GM21447 (cell line): ENCODE data around the gene CFHR4.
"Not testable (repeated sequence)": the region's sequence is repeated elsewhere in the genome, so short reads cannot be mapped to it uniquely, and the experiment has no call there.

Experiments
- ATAC-seq: cut with Tn5 transposase; IDR thresholded peaks from one replicate; pipeline ENCODE4 v1.9.1; 2021; ENCODE audit not compliant: unreplicated experiment

CFHR4 gene

DNA sequence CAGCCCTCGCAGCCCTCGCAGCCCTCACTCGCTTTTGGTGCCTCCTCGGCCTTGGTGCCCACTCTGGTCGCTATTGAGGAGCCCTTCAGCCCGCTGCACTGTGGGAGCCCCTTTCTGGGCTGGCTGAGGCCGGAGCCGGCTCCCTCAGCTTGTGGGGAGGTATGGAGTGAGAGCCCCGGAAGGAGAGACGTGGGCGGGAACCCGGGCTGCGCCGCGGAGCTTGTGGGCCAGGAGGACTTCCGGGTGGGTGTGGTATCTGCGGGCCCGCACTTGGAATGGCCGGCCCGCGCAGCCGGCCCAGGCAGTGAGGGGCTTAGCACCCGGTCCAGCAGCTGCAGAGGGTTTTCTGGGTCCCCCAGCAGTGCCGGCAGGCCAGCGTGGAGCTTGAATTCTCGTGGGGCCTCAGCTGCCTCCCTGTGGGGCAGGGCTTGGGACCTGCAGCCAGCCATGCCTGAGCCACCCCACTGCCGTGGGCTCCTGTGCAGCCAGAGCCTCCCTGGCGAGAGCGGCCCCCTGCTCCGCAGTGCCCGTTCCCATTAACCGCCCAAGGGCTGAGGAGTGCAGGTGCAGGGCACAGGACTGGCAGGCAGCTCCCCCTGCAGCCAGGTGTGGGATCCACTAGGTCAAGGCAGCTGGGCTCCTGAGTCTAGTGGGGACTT, 45.8 kb downstream of the CFHR4 start:
- ATAC-seq = no peak

DNA sequence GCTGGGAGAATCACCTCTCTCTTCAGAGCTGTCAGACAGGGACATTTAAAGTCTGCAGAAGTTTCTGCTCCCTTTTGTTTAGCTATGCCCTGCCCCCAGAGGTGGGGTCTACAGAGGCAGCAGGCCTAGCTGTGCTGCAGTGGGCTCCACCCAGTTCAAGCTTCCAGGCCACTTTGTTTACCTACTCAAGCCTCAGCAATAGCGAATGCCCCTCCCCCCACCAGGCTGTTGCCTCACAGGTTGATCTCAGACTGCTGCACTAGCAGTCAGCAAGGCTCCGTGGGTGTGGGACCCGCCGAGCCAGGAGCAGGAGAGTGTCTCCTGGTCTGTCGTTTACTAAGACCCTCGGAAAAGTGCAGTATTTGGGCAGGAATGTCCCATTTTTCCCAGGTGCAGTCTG, 53.6 kb downstream of the CFHR4 start:
- not testable (repeated sequence) for ATAC-seq

DNA sequence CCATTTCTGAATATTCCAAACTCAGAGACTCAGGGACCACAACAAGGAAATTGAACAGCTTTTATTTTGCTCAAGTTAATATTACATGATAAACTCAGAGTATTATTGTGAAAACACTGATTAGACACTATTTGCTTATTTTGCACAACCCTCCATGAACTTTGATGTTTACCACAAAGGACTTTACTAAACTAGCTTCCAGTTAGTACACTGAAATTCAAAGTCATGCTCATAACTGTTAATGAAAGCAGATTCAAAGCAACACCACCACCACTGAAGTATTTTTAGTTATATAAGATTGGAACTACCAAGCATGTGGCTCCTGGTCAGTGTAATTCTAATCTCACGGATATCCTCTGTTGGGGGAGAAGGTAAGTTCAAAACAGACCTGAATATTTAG, 55.7 kb downstream of the CFHR4 start, which contains the start of gene CFHR2:
Gene CFHR2 (plus strand): TSS at position 171 of the 400 bp plus-strand sequence. CDS start 143 bp downstream, at position 314.
- not testable (repeated sequence) for ATAC-seq

DNA sequence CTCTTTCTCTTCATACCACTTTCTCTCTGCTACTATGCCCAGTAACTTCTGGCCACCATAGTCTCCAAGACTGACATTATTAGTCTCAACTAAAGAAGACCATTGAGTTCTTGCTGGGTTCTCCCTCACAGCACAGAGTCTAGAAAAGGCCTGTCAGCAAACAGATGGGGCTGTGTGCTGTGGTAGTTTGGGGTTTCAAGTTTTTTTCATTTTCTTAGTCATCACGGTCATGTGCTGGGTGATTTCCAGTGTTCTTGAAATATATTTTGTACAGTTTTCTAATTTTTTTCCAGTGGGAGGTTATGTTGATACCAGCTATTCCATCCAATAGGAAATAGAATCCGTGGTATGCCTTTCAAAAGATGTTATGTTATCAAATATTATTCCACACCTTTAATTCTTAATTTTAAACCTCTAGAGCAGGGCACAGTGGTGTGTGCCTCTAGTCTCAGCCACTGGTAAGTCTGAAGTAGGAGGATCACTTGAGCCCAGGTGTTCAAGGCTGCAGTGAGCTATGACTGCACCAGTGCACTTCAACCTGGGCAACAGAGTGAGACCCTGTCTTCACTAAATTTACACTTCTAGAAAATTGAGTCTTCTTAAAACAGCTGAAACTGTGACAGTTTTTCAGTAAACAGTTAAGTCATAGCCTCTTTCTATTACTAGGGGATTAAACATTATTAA, 64.0 kb downstream of the CFHR4 start:
- peak; percentile 82 for ATAC-seq

DNA sequence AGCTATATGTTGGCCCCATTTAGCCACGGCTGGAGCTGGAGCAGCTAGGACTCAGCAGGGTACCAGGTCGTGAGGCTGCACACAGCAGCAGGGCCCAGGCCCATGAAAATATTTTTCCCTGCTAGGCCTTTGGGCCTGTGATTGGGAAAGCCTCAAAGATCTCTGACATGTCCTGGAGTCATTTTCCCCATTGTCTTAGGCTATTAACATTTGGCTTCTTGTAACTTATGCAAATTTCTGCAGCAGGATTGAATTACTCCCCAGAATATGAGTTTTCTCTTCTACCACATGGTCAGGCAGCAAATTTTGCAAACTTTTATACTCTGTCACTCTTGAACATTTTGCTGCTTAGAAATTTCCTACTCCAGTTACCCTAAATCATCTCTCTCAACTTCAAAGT, 66.9 kb downstream of the CFHR4 start:
- ATAC-seq = no peak

GRCh38 chr1:196955926-196956325, 68.1 kb downstream of the CFHR4 start:
- ATAC-seq = no peak

DNA sequence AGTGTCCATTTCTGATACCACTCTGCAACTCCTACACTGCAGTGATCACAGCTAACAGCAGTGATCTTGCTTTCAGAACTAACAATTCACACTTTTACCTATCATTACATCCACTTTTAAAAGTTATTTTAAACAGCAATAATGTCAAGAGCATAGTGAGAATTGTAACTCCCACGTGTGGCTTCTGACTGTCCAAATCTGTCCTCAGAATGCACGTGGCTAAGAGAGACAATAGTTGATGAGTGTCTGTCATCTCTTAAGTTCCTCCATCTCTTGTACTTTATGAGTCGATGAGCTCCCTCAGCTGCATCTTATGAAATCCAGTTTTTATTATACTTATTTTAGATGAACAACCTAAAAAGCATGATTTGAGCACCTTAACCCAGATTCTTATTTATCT, 73.0 kb downstream of the CFHR4 start:
- no peak for ATAC-seq
